Activated CD4-positive, alpha-beta T cell treated with anti-CD3 and anti-CD28 coated beads, Interleukin-2, amount 50 U/mL, for 1 hour (primary cell): ENCODE results near the gene PPP1R13L.

ENCODE experiments used
- DNase-seq: peaks from one replicate; pipeline ENCODE4 v3.0.0-alpha.2; 2020

The PPP1R13L gene

GRCh38 chr19:45406226-45407090 is 1.6 kb upstream of the PPP1R13L start, which contains the start of gene POLR1G:
TSS of gene POLR1G (plus strand) at chr19:45406644. CDS start at chr19:45406697, 53 bp downstream.
- peak; percentile 71 for DNase-seq

GRCh38 chr19:45405435-45406225 is 761 bp upstream of the PPP1R13L start:
- DNase-seq: peak; percentile 83

GRCh38 chr19:45403781-45404556 is 900 bp downstream of the PPP1R13L start:
- DNase-seq: peak; percentile 60

GRCh38 chr19:45403272-45403671 is 1.6 kb downstream of the PPP1R13L start:
- no peak for DNase-seq

GRCh38 chr19:45402298-45403061 is 2.4 kb downstream of the PPP1R13L start:
- no peak for DNase-seq

- no peak for DNase-seq
Observed at GRCh38 chr19:45401815-45402214, 3.1 kb downstream of the PPP1R13L start.

- no peak for DNase-seq
Observed at GRCh38 chr19:45400192-45400591, 4.7 kb downstream of the PPP1R13L start.

GRCh38 chr19:45395821-45396617 is 8.8 kb downstream of the PPP1R13L start:
- no peak for DNase-seq

- no peak for DNase-seq
Observed at GRCh38 chr19:45391871-45392665, 12.8 kb downstream of the PPP1R13L start.

GRCh38 chr19:45391346-45391745 is 13.5 kb downstream of the PPP1R13L start:
- DNase-seq: no peak

- no peak for DNase-seq
Observed at GRCh38 chr19:45385392-45386221, 19.3 kb downstream of the PPP1R13L start.

GRCh38 chr19:45382426-45382825 is 22.4 kb downstream of the PPP1R13L start:
- DNase-seq: no peak

- DNase-seq: no peak
Observed at GRCh38 chr19:45380107-45380506, 24.8 kb downstream of the PPP1R13L start.

GRCh38 chr19:45376045-45376724 is 28.7 kb downstream of the PPP1R13L start:
- no peak for DNase-seq

- peak; percentile 100 for DNase-seq
Observed at GRCh38 chr19:45370410-45371204, 34.3 kb downstream of the PPP1R13L start, which contains the start of gene ERCC2. TSS of gene ERCC2 (minus strand) at chr19:45370573. CDS start at chr19:45370540, 33 bp downstream.

- DNase-seq: no peak
Observed at GRCh38 chr19:45368737-45369340, 36.0 kb downstream of the PPP1R13L start.

- no peak for DNase-seq
Observed at GRCh38 chr19:45368127-45368526, 36.7 kb downstream of the PPP1R13L start.
